HG03442 (cell line): ENCODE measurements around the gene TNXB.
"Not testable (repeated sequence)": the region's sequence is repeated elsewhere in the genome, so short reads cannot be mapped to it uniquely, and the experiment has no call there.

Experiments used
- ATAC-seq: cut with Tn5 transposase; IDR thresholded peaks from one replicate; pipeline ENCODE4 v1.9.1; 2021; ENCODE audit warnings: mild to moderate bottlenecking, moderate library complexity; ENCODE audit not compliant: unreplicated experiment

TNXB gene

GRCh38 chr6:32005991-32006529 is 103.1 kb downstream of the TNXB start:
- not testable (repeated sequence) for ATAC-seq

- not testable (repeated sequence) for ATAC-seq
Observed at GRCh38 chr6:32005538-32005880, 103.6 kb downstream of the TNXB start.

- ATAC-seq, result not testable (repeated sequence)
Observed at GRCh38 chr6:32004864-32005537, 104.1 kb downstream of the TNXB start.

DNA sequence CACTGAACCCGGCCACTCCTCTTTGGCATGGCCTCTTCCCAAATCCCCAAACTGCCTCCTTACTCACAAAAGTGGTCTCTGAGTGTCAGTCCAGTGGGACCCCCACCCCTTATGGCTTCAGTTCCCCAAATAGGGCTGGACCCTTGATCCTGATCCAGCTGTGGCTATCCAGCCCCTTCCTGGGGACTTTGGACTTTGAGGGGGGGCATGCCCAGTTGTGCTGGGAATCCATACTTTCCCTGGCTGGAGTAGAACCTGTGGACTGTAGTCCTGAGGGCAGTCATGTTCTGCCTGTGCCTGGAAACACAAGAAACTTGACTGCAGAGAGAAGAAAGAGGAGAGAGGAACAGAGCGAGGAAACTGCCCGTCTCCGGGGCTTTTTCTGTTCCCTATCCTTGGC is 104.7 kb downstream of the TNXB start:
- not testable (repeated sequence) for ATAC-seq

GRCh38 chr6:32003301-32003700 is 105.8 kb downstream of the TNXB start:
- ATAC-seq, result not testable (repeated sequence)

DNA sequence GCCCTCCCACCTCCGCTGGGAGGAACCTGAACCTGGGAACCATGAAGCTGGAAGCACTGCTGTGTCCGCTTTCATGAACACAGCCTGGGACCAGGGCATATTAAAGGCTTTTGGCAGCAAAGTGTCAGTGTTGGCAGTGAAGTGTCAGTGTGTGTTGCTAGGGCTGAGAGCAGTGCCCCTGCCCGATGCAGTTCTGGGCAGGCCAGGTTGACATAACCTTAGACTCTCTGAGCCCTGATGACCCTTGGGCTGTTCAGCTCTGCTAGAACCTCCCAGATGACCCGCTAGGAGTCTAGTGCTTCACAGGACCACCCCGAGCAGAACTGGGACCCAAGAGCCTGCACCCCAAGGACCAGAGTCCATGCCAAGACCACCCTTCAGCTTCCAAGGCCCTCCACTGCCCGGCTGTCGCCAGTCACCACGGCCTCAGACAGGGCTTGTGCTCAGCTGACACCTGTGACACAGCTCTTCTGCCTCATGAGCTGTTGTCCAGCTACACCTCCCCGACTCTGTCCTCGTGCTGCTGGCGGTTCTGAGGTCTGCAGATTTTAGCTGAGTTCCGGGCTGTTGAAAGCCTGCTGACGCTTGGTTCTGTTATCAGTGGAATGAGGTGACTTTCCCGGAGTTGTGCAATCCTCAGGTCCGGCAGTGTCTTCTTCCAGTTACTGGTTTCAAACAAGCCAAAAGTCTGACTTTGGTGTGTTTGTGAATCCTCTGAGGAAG is 106.4 kb downstream of the TNXB start:
- ATAC-seq, result not testable (repeated sequence)

DNA sequence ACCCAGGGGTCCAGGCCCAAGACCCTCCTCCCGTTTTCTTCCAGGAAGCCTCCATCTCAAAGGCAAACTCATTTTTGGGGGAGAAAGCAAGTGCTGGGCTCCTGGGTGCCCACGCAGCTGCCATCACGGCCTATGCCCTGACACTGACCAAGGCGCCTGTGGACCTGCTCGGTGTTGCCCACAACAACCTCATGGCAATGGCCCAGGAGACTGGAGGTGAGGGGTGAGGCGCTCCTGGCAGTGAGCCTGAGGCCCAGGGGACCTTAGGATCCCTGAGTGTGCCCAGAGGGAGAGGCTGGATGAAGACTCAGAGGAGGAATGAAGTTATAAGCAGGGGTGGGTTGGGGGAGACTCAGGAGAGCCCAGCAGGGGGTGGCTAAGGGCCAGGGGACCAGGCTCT is 112.8 kb downstream of the TNXB start:
- ATAC-seq, result not testable (repeated sequence)

- ATAC-seq, result not testable (repeated sequence)
Observed at GRCh38 chr6:31994421-31994820, 114.7 kb downstream of the TNXB start.
